HG03469 (cell line): ENCODE data around the gene MS4A6A.
"Not testable (repeated sequence)": the region's sequence is repeated elsewhere in the genome, so short reads cannot be mapped to it uniquely, and the experiment has no call there.

ENCODE experiments used
- ATAC-seq: cut with Tn5 transposase; IDR thresholded peaks from one replicate; pipeline ENCODE4 v1.9.1; 2021; ENCODE audit warnings: mild to moderate bottlenecking, moderate library complexity, moderate number of reproducible peaks; ENCODE audit not compliant: unreplicated experiment

The MS4A6A gene

DNA sequence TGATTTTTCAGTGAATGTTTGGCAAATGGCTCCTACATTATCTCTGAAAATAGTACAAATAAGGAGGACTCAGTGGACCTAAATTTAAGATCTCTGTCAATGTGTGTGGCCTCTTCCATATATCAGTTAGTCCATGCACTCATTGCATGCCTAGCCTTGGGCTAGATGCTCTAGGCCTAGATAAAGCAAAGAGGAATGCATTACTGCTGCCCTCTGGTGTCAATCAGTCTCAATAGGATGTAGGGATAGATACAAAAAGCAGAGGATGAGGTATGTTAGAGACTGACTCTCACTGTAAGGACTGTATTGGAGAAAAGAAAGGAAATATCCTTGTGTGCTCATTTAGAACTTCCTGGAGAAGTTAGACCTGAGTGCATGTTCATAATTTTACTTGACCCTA, 52.4 kb downstream of the MS4A6A start:
- no peak for ATAC-seq

GRCh38 chr11:60129853-60130252, 53.0 kb downstream of the MS4A6A start:
- no peak for ATAC-seq

- ATAC-seq, result not testable (repeated sequence)
Observed at GRCh38 chr11:60128866-60129265, 54.0 kb downstream of the MS4A6A start.

GRCh38 chr11:60128376-60128775, 54.5 kb downstream of the MS4A6A start:
- no peak for ATAC-seq

GRCh38 chr11:60127311-60127811, 55.5 kb downstream of the MS4A6A start:
- ATAC-seq, result no peak

- no peak for ATAC-seq
Observed at GRCh38 chr11:60125956-60126585, 56.8 kb downstream of the MS4A6A start.

- ATAC-seq, result no peak
Observed at GRCh38 chr11:60124802-60125432, 58.0 kb downstream of the MS4A6A start.
